DOHH2 (cell line): ENCODE results near the gene LAIR1.
"Not testable (repeated sequence)": the region's sequence is repeated elsewhere in the genome, so short reads cannot be mapped to it uniquely, and the experiment has no call there.

ENCODE experiments used
- H3F3A ChIP-seq: fragments of 200-600 bp; sonication (generic), shearing (Covaris generic); 2 replicates; pipeline ENCODE4 v1.6.0; 2016; ENCODE audit warnings: antibody characterized with exemption, mild to moderate bottlenecking; ENCODE audit not compliant: control insufficient read depth, insufficient read depth
- H3K27ac ChIP-seq: fragments of 200-600 bp; sonication (generic); 2 replicates; pipeline ENCODE4 v1.5.1; 2014; ENCODE audit warnings: low read depth, mild to moderate bottlenecking, low read length, moderate library complexity
- H3K27me3 ChIP-seq: fragments of 200-600 bp; sonication (generic); 2 replicates; pipeline ENCODE4 v1.6.1; 2014; ENCODE audit warnings: mild to moderate bottlenecking, low read length, mixed read lengths; ENCODE audit not compliant: control insufficient read depth
- H3K36me3 ChIP-seq: fragments of 200-600 bp; sonication (generic); 2 replicates; pipeline ENCODE4 v1.6.1; 2014; ENCODE audit warnings: mild to moderate bottlenecking, low read length, moderate library complexity, mixed read lengths; ENCODE audit not compliant: control insufficient read depth
- H3K4me1 ChIP-seq: fragments of 200-600 bp; sonication (generic); 2 replicates; pipeline ENCODE4 v1.6.1; 2014; ENCODE audit warnings: mild to moderate bottlenecking, low read length, mixed read lengths; ENCODE audit not compliant: control insufficient read depth
- H3K4me2 ChIP-seq: fragments of 200-600 bp; sonication (generic); 2 replicates; pipeline ENCODE4 v1.6.0; 2014; ENCODE audit warnings: mild to moderate bottlenecking, low read length, moderate library complexity
- H3K4me3 ChIP-seq: fragments of 200-600 bp; sonication (generic); 2 replicates; pipeline ENCODE4 v1.5.1; 2014; ENCODE audit warnings: mild to moderate bottlenecking, low read length, mixed read lengths
- H3K79me2 ChIP-seq: fragments of 200-600 bp; sonication (generic); 2 replicates; pipeline ENCODE4 v1.6.1; 2014; ENCODE audit warnings: mild to moderate bottlenecking, low read length, mixed read lengths; ENCODE audit not compliant: control insufficient read depth
- H3K9me2 ChIP-seq: fragments of 200-600 bp; sonication (generic); replicated peaks from 2 replicates; pipeline ENCODE4 v1.6.1; 2014; ENCODE audit warnings: mild to moderate bottlenecking, low read length, mixed read lengths; ENCODE audit not compliant: control insufficient read depth
- H3K9me3 ChIP-seq: fragments of 200-600 bp; sonication (generic); 2 replicates; pipeline ENCODE4 v1.6.1; 2014; ENCODE audit warnings: antibody characterized with exemption, low read length, mixed read lengths; ENCODE audit not compliant: control insufficient read depth, insufficient read depth
- H4K20me1 ChIP-seq: fragments of 200-600 bp; sonication (generic); 2 replicates; pipeline ENCODE4 v1.6.0; 2014; ENCODE audit warnings: low read depth, mild to moderate bottlenecking, antibody characterized with exemption, low read length, moderate library complexity; ENCODE audit not compliant: control insufficient read depth, insufficient read depth
- EZH2phosphoT487 ChIP-seq: fragments of 200-600 bp; sonication (generic); IDR thresholded peaks from 2 replicates; pipeline ENCODE4 v1.6.1; 2017; ENCODE audit warnings: borderline replicate concordance, mild to moderate bottlenecking, antibody characterized with exemption, low read length, moderate library complexity, mixed read lengths
- TF ChIP-seq, protein P1 (sequence below): fragments of 200-600 bp; sonication (generic); IDR thresholded peaks from one replicate; pipeline ENCODE4 v1.5.1; 2014; ENCODE audit warnings: antibody characterized with exemption, mild to moderate bottlenecking, low read depth, low read length; ENCODE audit not compliant: poor library complexity, severe bottlenecking

LAIR1 gene

DNA sequence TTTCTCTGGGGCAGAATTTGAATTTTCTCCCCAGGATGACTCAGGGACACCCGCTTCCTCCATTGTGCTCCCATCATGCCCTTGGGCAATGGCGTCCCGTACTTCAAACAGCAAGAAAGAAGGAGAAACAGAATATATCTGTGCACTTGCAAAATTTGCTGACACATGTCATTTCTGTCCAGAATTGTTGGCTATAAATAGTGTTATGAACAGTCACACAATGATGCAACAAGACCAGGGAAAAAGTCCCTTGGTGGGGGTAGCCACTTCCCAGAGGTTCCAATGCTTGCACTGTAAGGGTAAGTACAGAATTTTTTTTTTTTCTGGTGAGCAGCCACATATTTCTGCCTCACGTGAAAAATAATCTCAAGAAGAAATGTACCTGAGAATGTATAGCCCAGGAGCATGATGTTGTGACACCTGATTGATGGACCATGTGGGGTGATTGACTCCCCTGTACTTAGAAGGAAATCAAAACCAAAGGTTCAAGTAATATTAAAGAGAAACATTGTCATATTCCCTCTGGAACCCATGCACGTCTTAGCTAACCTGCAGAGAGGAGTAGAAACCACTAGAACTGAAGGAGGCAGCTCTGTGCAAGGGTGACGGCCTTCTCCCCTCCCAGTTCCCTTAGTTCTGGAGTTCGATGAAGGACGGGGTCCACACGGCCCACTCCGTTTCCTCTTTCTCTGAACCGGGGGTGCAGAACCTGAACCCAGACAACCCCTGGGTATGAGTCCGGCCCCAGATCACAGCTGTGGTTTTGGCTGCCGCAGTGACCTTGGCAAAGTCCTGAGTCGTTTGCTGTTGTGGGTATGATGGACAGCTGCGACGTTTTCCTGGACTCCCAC, 9.3 kb upstream of the LAIR1 start:
- Histone ChIP-seq H3K36me3 (no peaks in the 10 kb centered on the region), H3K4me3 (no peak overlapping the region), H3K4me2 (no peak overlapping the region), H3K79me2 (no peaks in the 10 kb centered on the region), H3K9me2 (no peaks in the 10 kb centered on the region), H3K27me3 (peaks cover 62% of the 10 kb centered on the region), H4K20me1 (peaks cover 4% of the 10 kb centered on the region), H3K4me1 (peaks cover 54% of the 10 kb centered on the region), H3F3A (peaks cover 16% of the 10 kb centered on the region), H3K27ac (no peak overlapping the region), H3K9me3 (no peaks in the 10 kb centered on the region)
- no peak for TF ChIP-seq EZH2phosphoT487
- TF ChIP-seq, protein P1, sequence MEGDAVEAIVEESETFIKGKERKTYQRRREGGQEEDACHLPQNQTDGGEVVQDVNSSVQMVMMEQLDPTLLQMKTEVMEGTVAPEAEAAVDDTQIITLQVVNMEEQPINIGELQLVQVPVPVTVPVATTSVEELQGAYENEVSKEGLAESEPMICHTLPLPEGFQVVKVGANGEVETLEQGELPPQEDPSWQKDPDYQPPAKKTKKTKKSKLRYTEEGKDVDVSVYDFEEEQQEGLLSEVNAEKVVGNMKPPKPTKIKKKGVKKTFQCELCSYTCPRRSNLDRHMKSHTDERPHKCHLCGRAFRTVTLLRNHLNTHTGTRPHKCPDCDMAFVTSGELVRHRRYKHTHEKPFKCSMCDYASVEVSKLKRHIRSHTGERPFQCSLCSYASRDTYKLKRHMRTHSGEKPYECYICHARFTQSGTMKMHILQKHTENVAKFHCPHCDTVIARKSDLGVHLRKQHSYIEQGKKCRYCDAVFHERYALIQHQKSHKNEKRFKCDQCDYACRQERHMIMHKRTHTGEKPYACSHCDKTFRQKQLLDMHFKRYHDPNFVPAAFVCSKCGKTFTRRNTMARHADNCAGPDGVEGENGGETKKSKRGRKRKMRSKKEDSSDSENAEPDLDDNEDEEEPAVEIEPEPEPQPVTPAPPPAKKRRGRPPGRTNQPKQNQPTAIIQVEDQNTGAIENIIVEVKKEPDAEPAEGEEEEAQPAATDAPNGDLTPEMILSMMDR = no peak

DNA sequence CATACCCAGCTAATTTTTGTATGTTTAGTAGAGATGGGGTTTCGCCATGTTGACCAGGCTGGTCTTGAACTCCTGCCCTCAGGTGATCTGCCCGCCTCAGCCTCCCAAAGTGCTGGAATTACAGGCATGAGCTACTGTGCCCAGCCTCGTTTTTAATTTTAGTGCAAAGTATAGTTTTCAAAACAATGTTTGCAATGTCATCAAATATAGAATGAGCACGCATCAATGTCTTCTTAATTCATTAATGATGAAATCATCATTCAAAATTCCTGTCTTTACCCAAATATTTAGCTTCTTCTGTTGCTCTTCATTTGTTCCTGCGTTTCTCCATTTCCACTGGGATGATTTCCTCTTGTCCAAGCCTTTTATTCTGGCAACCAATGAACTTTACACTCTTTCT, 6.7 kb upstream of the LAIR1 start:
- not testable (repeated sequence) for H3K36me3 ChIP-seq, H3K9me2 ChIP-seq, H3K27ac ChIP-seq, H4K20me1 ChIP-seq, H3K9me3 ChIP-seq, H3F3A ChIP-seq, H3K4me2 ChIP-seq, H3K4me3 ChIP-seq, H3K79me2 ChIP-seq
- H3K27me3 ChIP-seq = peaks cover 60% of the 10 kb centered on the region
- H3K4me1 ChIP-seq = peaks cover 35% of the 10 kb centered on the region

DNA sequence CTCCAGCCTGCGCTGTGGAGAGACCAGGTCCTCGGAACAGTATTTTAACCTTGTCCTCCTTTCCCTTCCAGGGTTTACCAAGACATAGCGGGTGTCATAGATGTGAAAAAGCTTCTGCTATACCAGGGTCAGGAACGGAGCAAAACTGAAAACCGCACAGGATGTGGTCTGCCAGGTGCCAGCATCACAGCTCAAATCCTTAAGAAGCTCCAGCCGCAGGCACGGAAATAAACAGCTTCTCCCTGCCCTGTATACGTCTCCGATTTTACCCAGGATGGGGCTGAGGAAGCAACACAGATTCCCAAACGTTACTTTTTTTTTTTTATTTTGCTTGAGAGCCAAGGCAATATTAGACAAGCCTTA, 5.7 kb upstream of the LAIR1 start:
- not testable (repeated sequence) for H3K79me2 ChIP-seq, H3K36me3 ChIP-seq, H3K9me2 ChIP-seq, H3K27ac ChIP-seq, H3K9me3 ChIP-seq, H4K20me1 ChIP-seq, H3F3A ChIP-seq, H3K4me3 ChIP-seq
- Histone ChIP-seq H3K27me3 (peaks cover 62% of the 10 kb centered on the region), H3K4me2 (peak overlapping the region; percentile 14; the same call in 1 of the 2 replicates), H3K4me1 (peaks cover 33% of the 10 kb centered on the region)

DNA sequence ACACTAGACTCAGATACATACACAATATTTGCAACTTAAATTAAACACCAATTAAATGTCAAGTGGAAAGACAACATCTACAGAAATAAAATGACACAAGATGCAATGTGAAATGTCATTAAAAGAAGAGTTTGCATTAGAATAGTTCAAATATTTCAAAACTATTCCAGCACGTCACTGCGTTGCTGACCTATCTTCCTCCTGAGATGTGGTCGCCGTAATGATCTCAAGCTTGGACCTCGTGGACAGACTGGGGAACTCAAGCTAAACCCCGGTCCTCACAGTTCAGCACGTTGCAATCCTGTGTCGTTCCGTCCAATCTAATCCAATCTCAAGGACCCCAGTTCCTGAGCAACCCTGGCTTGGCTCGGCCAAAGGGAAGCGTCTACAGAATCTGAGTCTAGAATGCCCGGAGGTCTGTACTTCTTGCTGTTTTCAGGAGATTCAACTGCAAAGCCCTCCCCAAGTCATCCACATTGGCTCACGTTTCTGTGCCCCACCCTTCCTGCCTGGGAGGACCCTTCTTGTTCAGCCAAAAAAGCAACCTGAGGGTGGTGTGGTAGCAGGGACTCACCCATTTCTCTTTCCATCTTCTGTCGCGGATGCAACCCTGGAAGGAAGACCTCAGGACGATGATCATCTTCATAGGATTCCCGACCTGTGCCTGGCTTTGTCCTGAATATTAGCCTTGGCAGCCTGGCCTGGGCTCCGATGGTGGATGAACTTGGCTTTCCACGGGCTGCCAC, 5.1 kb upstream of the LAIR1 start:
- H3K79me2 ChIP-seq, H3K36me3 ChIP-seq, H4K20me1 ChIP-seq, H3F3A ChIP-seq, H3K9me2 ChIP-seq, H3K4me3 ChIP-seq, H3K9me3 ChIP-seq, H3K27ac ChIP-seq: not testable (repeated sequence)
- H3K4me1 ChIP-seq = peaks cover 36% of the 10 kb centered on the region
- 0 out of 2 replicates have a peak overlapping the region, but pooled peaks have one; percentile 14 for H3K4me2 ChIP-seq
- peaks cover 62% of the 10 kb centered on the region for H3K27me3 ChIP-seq
